ENCODE data around the gene IQCF2. TPM values are rescaled to one million over a fixed set of nuclear protein-coding genes. Genes with fewer than 3 reads are reported as not detected.

Gene IQCF2
- total and polyA plus RNA-seq, 2 of the 13 experiments (the other 11 are each of a cell fraction or from before 2014, with no cell fraction given) = not detected

DNA sequence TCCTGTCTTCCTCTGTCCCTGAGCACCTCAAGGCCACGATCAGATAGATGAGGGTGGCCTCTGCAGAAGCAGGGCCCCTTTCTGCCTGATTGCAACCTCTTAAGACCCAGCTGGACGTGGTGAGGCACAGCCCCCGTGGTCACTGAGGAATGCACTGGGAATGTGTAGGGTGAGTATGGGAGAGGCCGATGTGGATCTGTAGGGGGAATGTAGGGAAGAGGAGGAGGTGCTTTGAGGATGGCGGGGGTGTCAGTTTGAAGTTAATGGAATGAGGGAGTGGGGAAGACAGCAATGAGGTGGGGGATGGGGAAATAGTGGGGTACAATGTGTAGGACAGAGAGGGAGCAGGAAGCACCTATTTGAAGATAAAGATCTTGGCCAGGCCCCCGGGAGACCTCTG, 14.8 kb downstream of the IQCF2 start:
- Histone ChIP-seq H3K27ac (ENCODE audit: extremely low read length, insufficient read depth, low read length) (no peak overlapping the region), H3K4me2 (ENCODE audit: low read depth, low read length) (no peak overlapping the region), H3K79me2 (ENCODE audit: insufficient read depth, low read length) (no peaks in the 10 kb centered on the region), H4K20me1 (ENCODE audit: insufficient read depth, low read length) (no peaks in the 10 kb centered on the region), H3K36me3 (replicated peaks in 1 of 2; ENCODE audit: control insufficient read depth in 1 of 2, insufficient read depth in 2 of 2, low read length in 2 of 2) (no peaks in the 10 kb centered on the region), H2AFZ (ENCODE audit: low read length) (no peak overlapping the region), H3K27me3 (ENCODE audit: control insufficient read depth in 1 of 2, insufficient read depth in 2 of 2, low read length in 2 of 2) (peaks cover 1 to 26% of the 10 kb centered on the region in 2 experiments; a peak in 2 of 5 replicates), H3K9me3 (ENCODE audit: low read length) (no peaks in the 10 kb centered on the region), H3K4me3 (replicated peaks in 1 of 3; ENCODE audit: insufficient read depth in 1 of 3, low read depth in 2 of 3, low read length in 3 of 3) (no peak overlapping the region), H3K9ac (ENCODE audit: insufficient read depth, low read depth, low read length) (no peak overlapping the region), H3K4me1 (ENCODE audit: insufficient read depth, low read length) (no peaks in the 10 kb centered on the region)
- in situ Hi-C loops (cut with HindIII; ENCODE audit: extremely low pct_ligation_motif_present, low pct_unique_long_range_greater_than_20kb) = no loop called here
- no peak for FAIRE-seq
- no TSS peak for BruUV-seq (replicated peaks)
- no peak for DNase-seq (ENCODE audit: low spot score)
- intact Hi-C loops (cut with micrococcal nuclease; ENCODE audit: unreplicated experiment) = no loop called here
- no peak for ATAC-seq
- ChIA-PET POLR2A (no interaction called here), CTCF (ENCODE audit: low intra/inter-chr PET ratio, low total read pairs) (no interaction called here)
- TF ChIP-seq NAIF1 (CRISPR knock-in tag; IDR thresholded peaks at IDR 0.05; ENCODE audit: borderline replicate concordance) (no peak), ZNF558 (CRISPR knock-in tag; IDR thresholded peaks at IDR 0.05; ENCODE audit: borderline replicate concordance) (no peak), ZNF441 (CRISPR knock-in tag; IDR thresholded peaks at IDR 0.05; ENCODE audit: borderline replicate concordance) (no peak), SMC3 (IDR thresholded peaks at IDR 0.05; ENCODE audit: low read length) (no peak), RNF2 (conservative IDR thresholded peaks at IDR 0.05; ENCODE audit: low read depth) (no peak), ZNF260 (CRISPR knock-in tag; IDR thresholded peaks at IDR 0.05; ENCODE audit: borderline replicate concordance, low read depth) (no peak), RFXANK (CRISPR knock-in tag; IDR thresholded peaks at IDR 0.05) (no peak), MXD4 (CRISPR knock-in tag; IDR thresholded peaks at IDR 0.05) (no peak), ATF7-NPFF (CRISPR knock-in tag; IDR thresholded peaks at IDR 0.05; ENCODE audit: low read depth) (no peak), ZFP41 (CRISPR knock-in tag; IDR thresholded peaks at IDR 0.05; ENCODE audit: borderline replicate concordance) (no peak), CBX2 (IDR thresholded peaks at IDR 0.05; ENCODE audit: low read depth, low read length) (no peak), CBX2 (CRISPR knock-in tag; IDR thresholded peaks at IDR 0.05; ENCODE audit: low read depth) (no peak), ZNF644 (CRISPR knock-in tag; IDR thresholded peaks at IDR 0.05; ENCODE audit: low read depth) (no peak), KDM3A (CRISPR knock-in tag; IDR thresholded peaks at IDR 0.05; ENCODE audit: low read depth) (no peak)
- TF ChIP-seq, protein P1, sequence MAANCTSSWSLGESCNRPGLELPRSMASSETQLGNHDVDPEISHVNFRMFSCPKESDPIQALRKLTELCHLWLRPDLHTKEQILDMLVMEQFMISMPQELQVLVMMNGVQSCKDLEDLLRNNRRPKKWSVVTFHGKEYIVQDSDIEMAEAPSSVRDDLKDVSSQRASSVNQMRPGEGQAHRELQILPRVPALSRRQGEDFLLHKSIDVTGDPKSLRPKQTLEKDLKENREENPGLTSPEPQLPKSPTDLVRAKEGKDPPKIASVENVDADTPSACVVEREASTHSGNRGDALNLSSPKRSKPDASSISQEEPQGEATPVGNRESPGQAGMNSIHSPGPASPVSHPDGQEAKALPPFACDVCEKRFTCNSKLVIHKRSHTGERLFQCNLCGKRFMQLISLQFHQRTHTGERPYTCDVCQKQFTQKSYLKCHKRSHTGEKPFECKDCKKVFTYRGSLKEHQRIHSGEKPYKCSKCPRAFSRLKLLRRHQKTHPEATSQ (CRISPR knock-in tag; IDR thresholded peaks at IDR 0.05; ENCODE audit: borderline replicate concordance) = no peak
- TF ChIP-seq, protein P2, sequence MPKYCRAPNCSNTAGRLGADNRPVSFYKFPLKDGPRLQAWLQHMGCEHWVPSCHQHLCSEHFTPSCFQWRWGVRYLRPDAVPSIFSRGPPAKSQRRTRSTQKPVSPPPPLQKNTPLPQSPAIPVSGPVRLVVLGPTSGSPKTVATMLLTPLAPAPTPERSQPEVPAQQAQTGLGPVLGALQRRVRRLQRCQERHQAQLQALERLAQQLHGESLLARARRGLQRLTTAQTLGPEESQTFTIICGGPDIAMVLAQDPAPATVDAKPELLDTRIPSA (CRISPR knock-in tag; IDR thresholded peaks at IDR 0.05; ENCODE audit: borderline replicate concordance) = no peak
- TF ChIP-seq, protein P3, sequence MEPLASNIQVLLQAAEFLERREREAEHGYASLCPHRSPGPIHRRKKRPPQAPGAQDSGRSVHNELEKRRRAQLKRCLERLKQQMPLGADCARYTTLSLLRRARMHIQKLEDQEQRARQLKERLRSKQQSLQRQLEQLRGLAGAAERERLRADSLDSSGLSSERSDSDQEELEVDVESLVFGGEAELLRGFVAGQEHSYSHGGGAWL (CRISPR knock-in tag; IDR thresholded peaks at IDR 0.05) = no peak
- TF ChIP-seq, protein P4, sequence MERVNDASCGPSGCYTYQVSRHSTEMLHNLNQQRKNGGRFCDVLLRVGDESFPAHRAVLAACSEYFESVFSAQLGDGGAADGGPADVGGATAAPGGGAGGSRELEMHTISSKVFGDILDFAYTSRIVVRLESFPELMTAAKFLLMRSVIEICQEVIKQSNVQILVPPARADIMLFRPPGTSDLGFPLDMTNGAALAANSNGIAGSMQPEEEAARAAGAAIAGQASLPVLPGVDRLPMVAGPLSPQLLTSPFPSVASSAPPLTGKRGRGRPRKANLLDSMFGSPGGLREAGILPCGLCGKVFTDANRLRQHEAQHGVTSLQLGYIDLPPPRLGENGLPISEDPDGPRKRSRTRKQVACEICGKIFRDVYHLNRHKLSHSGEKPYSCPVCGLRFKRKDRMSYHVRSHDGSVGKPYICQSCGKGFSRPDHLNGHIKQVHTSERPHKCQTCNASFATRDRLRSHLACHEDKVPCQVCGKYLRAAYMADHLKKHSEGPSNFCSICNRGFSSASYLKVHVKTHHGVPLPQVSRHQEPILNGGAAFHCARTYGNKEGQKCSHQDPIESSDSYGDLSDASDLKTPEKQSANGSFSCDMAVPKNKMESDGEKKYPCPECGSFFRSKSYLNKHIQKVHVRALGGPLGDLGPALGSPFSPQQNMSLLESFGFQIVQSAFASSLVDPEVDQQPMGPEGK (CRISPR knock-in tag; IDR thresholded peaks at IDR 0.05) = no peak
- 9% methylated on average over 5 of the region's 6 CpGs for WGBS (ENCODE audit: low lambda C conversion rate)

Measured in HepG2 (cell line).